ENCODE data around the gene ZSWIM8. TPM values are rescaled to one million over a fixed set of nuclear protein-coding genes. Genes with fewer than 3 reads are reported as not detected.

The ZSWIM8 gene
- polyA plus RNA-seq, 1 donor, result 146 TPM

- Histone ChIP-seq H3K4me1 (ENCODE audit: control insufficient read depth, insufficient read depth, low read length) (no peaks in the 10 kb centered on the region), H3K36me3 (ENCODE audit: control insufficient read depth, insufficient read depth, low read length) (peaks cover 86% of the 10 kb centered on the region), H3K27ac (ENCODE audit: low read length) (no peak overlapping the region), H3K9me3 (ENCODE audit: control insufficient read depth, low read depth, low read length) (no peaks in the 10 kb centered on the region), H3K4me3 (ENCODE audit: low read length) (no peak overlapping the region), H3K27me3 (ENCODE audit: control insufficient read depth, insufficient read depth, low read length) (no peaks in the 10 kb centered on the region)
- WGBS (ENCODE audit: insufficient coverage, low lambda C conversion rate), result no CpG with 5 or more reads among the region's 5 CpGs
- DNase-seq, result no peak
Observed at GRCh38 chr10:73843261-73843660, 57.9 kb downstream of the ZSWIM8 start.

- Histone ChIP-seq H3K4me3 (ENCODE audit: low read length) (no peak overlapping the region), H3K4me1 (ENCODE audit: control insufficient read depth, insufficient read depth, low read length) (no peaks in the 10 kb centered on the region), H3K9me3 (ENCODE audit: control insufficient read depth, low read depth, low read length) (no peaks in the 10 kb centered on the region), H3K27me3 (ENCODE audit: control insufficient read depth, insufficient read depth, low read length) (no peaks in the 10 kb centered on the region), H3K27ac (ENCODE audit: low read length) (no peak overlapping the region), H3K36me3 (ENCODE audit: control insufficient read depth, insufficient read depth, low read length) (peaks cover 85% of the 10 kb centered on the region)
- no CpG with 5 or more reads among the region's 7 CpGs for WGBS (ENCODE audit: insufficient coverage, low lambda C conversion rate)
- DNase-seq, result no peak
Observed at GRCh38 chr10:73847031-73847430, 61.6 kb downstream of the ZSWIM8 start.

- Histone ChIP-seq H3K36me3 (ENCODE audit: control insufficient read depth, insufficient read depth, low read length) (peaks cover 85% of the 10 kb centered on the region), H3K4me1 (ENCODE audit: control insufficient read depth, insufficient read depth, low read length) (peaks cover 4% of the 10 kb centered on the region), H3K9me3 (ENCODE audit: control insufficient read depth, low read depth, low read length) (no peaks in the 10 kb centered on the region), H3K27ac (ENCODE audit: low read length) (no peak overlapping the region), H3K4me3 (ENCODE audit: low read length) (no peak overlapping the region), H3K27me3 (ENCODE audit: control insufficient read depth, insufficient read depth, low read length) (no peaks in the 10 kb centered on the region)
- WGBS (ENCODE audit: insufficient coverage, low lambda C conversion rate), result 40% methylated on average over 1 of the region's 17 CpGs
- peak; percentile 67 to 71 for DNase-seq
Observed at GRCh38 chr10:73848821-73849489, 63.5 kb downstream of the ZSWIM8 start.

GRCh38 chr10:73850211-73850610 lies 64.8 kb downstream of the ZSWIM8 start:
- no peaks in the 10 kb centered on the region for H3K9me3 ChIP-seq (ENCODE audit: control insufficient read depth, low read depth, low read length)
- H3K4me1 ChIP-seq (ENCODE audit: control insufficient read depth, insufficient read depth, low read length), result peaks cover 16% of the 10 kb centered on the region
- H3K4me3 ChIP-seq (ENCODE audit: low read length), result no peak overlapping the region
- no CpG with 5 or more reads among the region's 8 CpGs for WGBS (ENCODE audit: insufficient coverage, low lambda C conversion rate)
- H3K36me3 ChIP-seq (ENCODE audit: control insufficient read depth, insufficient read depth, low read length), result peaks cover 87% of the 10 kb centered on the region
- peak overlapping the region; percentile 32 for H3K27ac ChIP-seq (ENCODE audit: low read length)
- no peak for DNase-seq
- H3K27me3 ChIP-seq (ENCODE audit: control insufficient read depth, insufficient read depth, low read length), result no peaks in the 10 kb centered on the region

GRCh38 chr10:73850863-73851461 lies 65.6 kb downstream of the ZSWIM8 start:
- Histone ChIP-seq H3K9me3 (ENCODE audit: control insufficient read depth, low read depth, low read length) (no peaks in the 10 kb centered on the region), H3K4me3 (ENCODE audit: low read length) (no peak overlapping the region), H3K36me3 (ENCODE audit: control insufficient read depth, insufficient read depth, low read length) (peaks cover 86% of the 10 kb centered on the region), H3K27me3 (ENCODE audit: control insufficient read depth, insufficient read depth, low read length) (no peaks in the 10 kb centered on the region), H3K27ac (ENCODE audit: low read length) (peak overlapping the region; percentile 32), H3K4me1 (ENCODE audit: control insufficient read depth, insufficient read depth, low read length) (peaks cover 19% of the 10 kb centered on the region)
- WGBS (ENCODE audit: insufficient coverage, low lambda C conversion rate), result 60% methylated on average over 3 of the region's 15 CpGs
- no peak for DNase-seq

Other genes starting within 250 kb of the ZSWIM8 start
- gene USP54, start 194.3 kb upstream of the ZSWIM8 start, polyA plus RNA-seq, result 39.0 TPM
- gene MYOZ1, start 144.1 kb upstream of the ZSWIM8 start, polyA plus RNA-seq, result 0.94 TPM
- 0.51 TPM for gene SYNPO2L, start 129.6 kb upstream of the ZSWIM8 start, polyA plus RNA-seq
- 16.6 TPM for gene AGAP5, start 87.5 kb upstream of the ZSWIM8 start, polyA plus RNA-seq
- 66.9 TPM for gene SEC24C, start 41.2 kb upstream of the ZSWIM8 start, polyA plus RNA-seq
- gene CHCHD1, start 3.6 kb upstream of the ZSWIM8 start, polyA plus RNA-seq, result 49.7 TPM
- gene NDST2, start 26.0 kb downstream of the ZSWIM8 start, polyA plus RNA-seq, result 20.8 TPM
- gene CAMK2G, start 88.9 kb downstream of the ZSWIM8 start, polyA plus RNA-seq, result 44.6 TPM
- gene PLAU, start 125.5 kb downstream of the ZSWIM8 start, polyA plus RNA-seq, result 19.6 TPM
- gene VCL, start 212.5 kb downstream of the ZSWIM8 start, polyA plus RNA-seq, result 69.3 TPM